Measurements from ENCODE around the gene CES5A.
"Not testable (repeated sequence)": the region's sequence is repeated elsewhere in the genome, so short reads cannot be mapped to it uniquely, and the experiment has no call there.

The CES5A gene

DNA sequence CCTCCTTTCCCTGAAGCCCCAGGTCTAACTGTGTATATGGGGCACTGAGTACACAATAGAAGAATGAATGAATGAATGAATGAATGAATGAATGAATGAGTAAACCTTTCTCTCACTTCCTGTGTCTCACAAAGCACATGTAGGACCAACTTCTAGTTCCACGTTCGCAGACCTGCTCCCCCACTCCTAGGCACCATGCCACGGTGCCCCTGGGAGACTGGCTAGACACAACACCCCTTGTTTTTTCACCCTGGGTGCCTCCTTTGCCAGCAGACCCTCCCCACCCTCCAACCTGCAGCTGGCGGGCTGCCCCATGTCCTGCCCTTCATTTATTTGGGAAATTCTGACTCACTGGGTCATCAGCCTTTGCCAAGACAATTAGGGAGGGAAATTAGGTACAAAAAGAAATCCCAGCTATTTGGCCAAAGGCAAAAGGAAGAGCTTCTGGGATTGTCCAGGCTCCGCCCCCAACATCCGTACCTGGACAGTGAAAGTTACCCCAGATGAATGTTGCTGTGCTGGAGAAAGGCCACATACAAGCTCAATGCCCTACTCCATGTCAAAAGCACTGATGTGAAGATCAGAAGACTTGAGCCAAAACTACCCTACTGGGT is 50.0 kb downstream of the CES5A start:
- no peak for DNase-seq

DNA sequence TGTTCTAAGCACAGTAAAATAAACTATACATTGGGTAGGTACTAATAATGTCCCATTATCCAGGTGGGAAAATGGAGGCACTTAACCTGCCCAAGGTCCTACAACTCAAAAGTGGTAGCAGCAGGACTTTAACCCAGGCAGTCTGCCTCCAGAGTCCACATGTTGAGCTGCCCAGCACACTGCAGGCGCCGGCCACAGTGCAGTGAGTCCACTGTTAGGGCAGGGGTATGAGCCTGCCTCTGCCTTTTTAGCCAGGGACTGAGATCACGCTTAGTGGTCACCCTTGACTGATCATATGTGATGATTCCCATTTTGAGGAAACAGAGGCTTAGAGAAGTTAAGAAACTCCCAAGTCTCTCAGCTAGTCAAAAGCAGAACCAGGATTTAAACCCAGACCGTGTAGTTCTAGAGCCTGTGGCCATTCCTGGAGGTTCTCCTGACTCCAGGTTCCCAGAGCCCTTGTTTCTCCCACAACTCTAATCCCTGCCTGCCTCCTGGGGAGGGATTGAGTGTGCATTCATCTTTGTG is 50.6 kb downstream of the CES5A start:
- no peak for DNase-seq

DNA sequence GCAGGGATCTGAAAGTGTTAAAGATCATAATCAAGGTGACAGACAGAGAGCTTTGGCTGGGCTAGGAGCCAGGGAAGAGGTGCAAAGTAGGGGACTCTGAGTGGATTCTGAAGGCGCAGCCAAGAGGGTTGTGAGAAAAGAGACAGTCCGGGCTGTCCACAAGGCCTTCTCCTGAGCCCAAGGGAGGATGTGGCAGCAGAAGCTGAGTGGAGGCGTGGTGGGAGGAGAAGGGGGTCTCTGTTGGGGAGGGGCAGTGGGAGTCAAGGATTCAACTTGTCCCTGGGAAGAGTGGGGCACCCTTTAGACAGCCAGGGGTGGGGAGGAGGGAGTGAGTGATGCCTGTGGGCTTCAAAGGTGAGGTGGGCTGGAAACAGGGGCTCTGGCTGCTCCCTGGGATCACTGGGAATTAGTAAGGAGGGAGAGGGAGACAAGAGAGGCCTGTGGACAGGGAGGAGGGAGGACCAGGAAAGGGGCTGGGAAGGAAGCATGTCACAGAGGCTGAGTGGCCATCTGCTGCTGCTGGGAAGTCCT is 52.8 kb downstream of the CES5A start:
- no peak for DNase-seq

DNA sequence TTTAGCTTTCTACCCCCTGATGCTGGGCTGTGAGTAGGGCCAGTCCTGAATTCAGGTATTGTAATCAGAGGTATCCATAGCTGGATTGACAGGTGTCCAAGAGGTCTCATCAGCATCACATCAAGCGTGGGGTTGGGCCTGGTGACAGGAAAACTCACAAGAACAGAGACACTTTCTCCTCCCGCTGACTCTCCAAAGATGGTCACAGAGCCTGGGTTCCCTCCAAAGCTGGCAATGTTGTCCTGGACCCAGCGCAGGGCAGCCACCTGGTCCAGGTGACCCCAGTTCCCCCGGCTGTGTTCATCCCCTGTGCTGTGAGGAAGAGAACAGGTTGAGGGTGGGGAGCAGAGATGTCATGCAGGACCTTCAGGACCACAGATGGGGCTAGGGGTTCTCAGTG is 54.0 kb downstream of the CES5A start:
- DNase-seq: no peak

DNA sequence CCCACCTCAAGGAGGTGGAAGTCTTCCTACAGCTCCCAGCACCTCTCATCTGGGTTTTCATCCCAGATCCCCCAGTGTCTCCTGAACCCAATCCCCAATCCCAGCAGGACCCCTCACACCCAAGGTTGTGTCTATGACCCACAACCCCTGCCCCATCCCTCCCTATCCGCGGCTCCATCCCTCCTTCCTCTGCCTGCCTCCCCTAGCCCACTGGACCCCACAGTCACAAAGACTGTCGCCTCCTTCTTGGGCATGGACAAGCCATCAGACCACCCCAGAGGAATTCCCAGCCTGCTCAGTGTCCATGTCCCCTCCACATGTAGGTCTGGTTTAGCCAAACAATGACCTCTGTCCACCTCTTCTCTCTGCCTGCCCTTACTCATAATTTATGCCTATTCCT is 54.6 kb downstream of the CES5A start:
- DNase-seq: no peak

DNA sequence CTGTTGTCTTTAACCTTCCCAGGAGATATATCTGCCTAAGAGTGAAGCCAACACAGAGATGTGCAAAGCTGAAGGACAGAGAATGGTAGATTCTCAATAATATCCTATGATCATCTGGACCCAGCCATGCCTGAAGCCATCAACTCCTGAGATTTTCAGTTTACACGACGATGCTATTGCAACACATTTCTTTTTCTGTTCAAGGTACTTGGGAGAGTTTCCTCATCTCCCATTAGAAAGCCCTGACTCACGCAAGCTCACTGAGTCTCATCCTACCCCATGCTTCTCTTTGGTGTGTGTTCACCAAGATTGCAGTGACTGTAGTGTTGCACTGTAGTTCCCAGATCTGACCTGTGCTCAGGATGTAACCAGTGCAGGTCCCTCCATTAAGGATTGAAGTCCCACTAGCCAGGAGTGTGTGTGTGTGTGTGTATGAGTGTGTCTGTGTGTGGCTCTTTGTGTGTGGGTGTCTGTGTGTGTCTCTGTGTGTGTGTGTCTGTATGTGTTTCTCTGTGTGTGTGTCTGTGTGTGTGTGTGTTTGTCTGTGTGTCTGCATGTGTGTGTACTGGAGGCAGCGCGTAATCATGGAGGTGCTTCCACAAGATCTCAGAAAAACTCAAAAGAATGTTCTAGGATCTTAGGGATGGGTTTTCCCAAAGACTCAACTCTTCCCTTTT is 57.8 kb downstream of the CES5A start:
- no peak for DNase-seq

DNA sequence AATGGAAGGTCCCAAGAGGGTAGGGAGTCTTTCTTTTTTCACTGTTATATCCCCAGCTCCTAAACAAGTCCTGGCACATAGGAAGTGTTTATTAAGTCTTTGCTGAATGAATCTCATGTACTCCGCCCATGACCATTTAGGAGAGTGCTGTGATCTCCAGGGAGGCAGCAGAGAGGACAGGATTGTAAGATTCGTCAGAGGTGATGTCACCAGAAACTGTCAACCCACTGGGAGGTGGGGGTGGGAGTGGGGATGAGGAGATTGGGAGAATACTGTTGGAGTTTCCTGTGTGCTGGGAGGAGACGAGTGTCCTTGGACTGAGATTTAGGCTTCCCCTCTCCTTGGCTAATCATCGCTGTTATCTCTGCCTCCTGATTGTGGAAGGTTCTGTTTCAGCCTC is 59.0 kb downstream of the CES5A start:
- not testable (repeated sequence) for DNase-seq

DNA sequence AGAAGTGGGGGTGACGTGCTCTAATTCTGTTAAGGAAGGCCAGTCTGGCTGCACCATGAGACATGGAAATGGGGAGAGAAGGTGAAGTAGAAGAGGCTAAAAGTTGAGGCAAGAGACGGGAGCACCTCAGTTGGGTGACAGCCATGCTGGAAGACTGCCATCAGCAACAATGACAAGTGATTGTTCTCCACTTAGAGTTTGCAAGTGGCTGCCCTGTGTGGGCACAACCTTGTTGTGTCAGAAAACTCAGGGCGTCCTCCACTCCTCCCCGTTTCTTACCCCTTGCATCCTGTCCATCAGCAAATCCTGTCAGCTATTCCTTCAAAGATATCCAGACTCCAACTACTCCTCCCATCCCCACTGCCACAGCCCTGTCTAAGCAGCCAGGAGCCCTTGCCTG is 59.9 kb downstream of the CES5A start:
- DNase-seq: no peak

DNA sequence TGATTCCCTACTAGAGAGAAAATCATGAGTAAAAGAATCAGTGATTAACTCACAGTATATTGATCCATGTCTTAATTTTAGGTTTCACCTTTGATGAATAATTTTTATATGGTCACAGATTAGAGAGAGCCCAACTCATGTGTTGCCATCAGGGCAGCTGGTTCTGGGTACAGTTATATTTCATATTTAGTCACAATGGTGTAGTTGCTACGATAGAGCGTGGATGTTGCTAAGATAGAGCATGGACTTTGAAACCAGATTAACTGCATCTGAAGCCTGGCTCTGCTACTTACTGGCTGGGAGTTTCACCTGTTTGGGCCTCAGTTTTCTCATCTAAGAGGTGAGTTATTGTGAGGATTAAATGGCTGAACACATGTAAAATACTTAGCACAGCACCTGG is 61.0 kb downstream of the CES5A start:
- not testable (repeated sequence) for DNase-seq

DNA sequence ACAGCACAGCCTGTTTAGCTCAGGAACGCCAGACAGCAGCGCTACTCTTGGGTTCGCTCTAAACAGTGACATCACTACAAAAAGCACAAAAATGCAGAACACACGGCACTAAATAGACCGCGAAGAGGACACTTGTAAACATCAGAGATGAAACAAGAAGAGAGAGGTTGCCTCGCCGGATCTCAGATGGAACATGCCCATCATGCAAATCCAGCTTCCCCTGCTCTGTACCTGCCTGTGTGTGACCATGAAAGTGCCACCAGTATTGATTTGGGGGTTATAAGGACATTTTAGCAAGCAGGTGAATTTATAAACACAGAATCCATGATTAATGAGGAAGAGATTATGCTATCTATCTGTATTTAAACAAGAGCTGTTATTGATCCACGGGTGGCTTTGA is 61.4 kb downstream of the CES5A start:
- DNase-seq: not testable (repeated sequence)

DNA sequence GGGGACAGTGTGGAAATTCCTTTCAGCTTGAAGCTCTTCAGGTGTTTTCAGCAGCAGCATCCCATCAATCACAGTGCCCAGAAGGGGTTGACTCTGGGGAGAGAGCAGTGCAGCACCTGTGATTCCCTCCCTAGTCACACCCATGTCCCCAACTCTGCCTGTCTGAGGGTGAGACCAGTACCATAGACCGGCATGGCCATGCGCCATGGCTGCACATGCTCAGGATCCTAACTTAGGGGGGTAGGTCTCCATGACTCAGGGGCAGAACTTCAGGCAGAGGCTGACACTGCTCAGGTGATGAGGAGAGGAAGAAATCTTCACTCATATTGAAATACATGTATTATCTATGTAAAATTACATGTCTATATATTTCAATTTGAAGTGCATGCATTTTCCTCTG is 62.2 kb downstream of the CES5A start:
- no peak for DNase-seq

DNA sequence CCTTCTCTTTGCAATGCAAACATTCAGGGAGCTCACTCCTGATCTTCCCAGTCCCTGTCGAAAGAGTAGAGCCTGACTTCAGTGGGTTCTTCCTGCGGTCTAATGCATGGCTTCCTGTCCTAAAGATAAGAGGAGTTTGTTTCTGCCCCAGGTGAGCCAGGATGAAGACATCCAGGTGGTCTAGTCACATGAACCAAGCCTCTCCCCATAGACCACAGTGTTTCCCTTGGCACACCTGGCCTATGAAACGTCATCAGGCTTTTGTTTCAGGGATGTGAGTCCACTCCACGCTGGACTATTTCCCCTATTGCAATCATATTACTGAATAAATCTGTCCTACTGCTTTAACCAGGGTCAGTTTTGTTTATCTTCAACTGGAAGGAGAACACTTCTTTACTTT is 63.4 kb downstream of the CES5A start:
- no peak for DNase-seq

DNA sequence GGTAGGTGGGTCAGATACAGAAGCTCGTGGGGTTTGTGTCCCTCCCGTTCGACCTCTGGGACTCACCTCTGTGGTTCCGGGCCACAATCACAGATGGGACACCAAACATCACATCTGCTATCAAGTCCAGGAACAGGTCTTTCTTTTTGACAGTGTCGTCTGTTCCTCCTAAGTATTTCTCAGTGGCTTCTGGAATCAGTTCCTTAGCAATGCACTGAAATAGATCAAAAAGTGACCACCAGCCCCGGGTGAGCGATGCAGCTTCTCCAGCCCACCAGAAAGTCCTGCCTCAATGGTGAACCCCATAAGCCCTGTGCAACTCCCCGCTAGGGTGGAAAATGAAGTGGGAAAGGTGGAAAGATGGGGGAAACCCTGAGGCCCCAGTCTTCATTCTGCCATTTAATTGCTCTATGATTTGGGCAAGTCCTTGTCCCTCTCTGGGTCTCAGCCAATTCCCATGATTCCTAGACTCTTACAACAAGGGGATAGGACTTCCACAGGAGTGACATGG is 64.7 kb downstream of the CES5A start:
- no peak for DNase-seq

DNA sequence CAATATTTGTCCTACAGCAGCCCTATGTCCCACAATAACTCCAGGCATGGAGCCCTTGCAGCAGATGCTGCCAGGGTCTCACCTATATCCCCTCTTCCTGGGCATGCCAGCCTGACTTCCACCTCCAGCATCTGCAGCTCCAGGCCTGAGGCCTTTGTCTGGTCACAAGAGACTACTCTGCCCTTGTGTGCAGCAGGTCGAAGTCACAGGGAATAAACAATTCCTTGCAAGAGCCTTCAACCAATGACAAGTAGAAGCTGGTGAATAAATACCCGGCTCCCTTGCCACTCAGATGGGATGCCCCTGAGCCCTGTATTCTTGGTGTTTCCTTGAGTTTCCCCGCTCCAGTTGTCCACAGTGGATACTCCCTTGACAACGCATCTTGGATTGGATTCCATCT is 65.3 kb downstream of the CES5A start:
- DNase-seq: no peak

DNA sequence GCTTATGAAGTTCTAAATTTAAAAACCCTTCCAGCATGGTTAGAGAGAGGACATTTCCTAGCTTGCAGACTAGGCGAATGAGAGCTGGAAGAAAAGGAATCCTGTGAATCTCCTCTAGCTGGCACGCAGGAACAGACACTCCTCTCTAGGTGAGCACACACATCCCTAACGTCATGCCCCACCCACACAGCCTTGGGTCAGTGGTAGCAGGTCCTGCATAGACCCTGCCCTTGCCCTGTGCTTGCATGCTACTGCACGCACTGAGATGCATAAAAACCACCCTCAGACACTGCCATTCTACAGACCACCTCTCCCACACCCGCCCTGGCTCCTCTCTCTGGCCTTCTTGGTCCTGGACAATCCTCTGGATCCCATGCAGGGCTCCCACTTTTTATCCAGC is 65.8 kb downstream of the CES5A start:
- DNase-seq: no peak

DNA sequence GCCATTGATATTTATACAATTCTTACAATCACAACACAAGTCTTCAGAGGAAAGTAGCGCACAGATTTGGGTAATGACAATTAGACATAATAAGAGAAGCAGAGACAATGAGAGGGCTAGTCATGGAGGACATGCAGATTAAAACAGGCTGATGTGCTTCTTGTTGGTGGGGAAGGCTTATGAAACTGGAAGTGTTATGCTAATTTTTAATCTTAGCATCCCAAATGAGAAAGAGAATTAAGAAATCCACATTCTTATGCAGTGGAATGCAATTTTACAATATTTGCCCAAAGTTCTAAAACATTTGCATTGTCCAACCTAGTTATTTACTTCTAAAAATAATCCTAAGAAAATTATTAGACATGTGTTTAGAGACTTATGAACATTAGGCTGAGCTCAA is 66.9 kb downstream of the CES5A start:
- DNase-seq: not testable (repeated sequence)

DNA sequence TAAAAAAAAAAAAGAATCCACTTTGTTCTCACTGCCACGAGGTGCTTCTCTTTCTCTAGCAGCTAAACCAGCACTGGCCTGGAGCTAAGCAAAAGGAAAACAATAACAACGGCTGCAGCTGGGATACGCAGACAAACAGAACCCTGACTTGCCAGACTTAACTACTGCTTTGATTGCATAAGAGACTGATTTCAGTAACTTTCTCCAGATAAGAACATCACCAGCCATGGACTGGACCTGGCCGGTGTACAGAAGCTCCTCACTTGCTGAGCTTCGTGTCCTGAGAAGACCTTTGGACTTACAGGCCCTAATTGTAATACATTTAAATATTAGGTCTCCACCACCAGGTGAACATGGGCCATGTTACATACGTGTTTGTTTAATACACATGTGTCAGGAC is 70.1 kb downstream of the CES5A start:
- not testable (repeated sequence) for DNase-seq

DNA sequence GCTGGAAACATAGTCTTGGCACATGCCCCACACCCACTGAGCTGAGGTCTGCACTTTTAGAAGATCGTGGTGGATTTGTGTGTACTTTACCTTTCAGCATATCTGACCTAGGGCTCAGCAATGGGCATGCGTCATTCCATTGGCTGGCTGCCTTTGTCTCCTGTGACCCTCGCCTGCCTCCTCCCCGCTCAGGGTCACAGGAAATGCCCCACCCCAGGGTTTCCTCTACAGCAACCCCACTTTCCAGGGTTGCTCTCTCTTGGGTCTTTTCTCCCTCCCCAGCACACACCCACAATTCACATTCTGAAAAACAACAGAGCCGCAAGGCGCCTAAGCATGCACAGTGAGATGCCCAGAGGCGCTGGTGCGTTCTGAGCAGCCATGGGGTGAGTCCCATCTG is 71.5 kb downstream of the CES5A start:
- DNase-seq: not testable (repeated sequence)
